Measurements from ENCODE around the gene DHX38.
"Not testable (repeated sequence)": the region's sequence is repeated elsewhere in the genome, so short reads cannot be mapped to it uniquely, and the experiment has no call there.

DHX38 gene

DNA sequence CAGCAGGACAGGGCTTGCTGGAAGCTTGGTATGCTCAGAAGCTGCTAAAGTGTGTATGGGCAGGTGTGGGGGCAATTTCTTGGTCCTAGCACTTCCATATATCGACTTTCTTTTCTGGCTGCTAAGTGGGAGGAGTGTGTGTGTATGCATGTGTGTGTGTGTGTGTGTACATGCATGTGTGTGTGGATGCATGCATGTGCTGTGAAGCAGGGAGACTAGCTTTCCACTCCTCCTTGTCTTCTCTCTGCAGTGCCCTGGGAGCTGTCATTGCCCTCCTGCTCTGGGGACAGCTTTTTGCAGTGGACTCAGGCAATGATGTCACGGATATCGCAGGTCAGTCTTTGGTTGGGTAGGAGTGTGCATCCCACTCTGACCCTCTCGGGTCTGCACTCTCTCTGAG is 37.7 kb upstream of the DHX38 start:
- no peak overlapping the region for H3K4me3 ChIP-seq (replicated peaks; ENCODE audit: low read depth, low read length)
- TF ChIP-seq, protein P1, sequence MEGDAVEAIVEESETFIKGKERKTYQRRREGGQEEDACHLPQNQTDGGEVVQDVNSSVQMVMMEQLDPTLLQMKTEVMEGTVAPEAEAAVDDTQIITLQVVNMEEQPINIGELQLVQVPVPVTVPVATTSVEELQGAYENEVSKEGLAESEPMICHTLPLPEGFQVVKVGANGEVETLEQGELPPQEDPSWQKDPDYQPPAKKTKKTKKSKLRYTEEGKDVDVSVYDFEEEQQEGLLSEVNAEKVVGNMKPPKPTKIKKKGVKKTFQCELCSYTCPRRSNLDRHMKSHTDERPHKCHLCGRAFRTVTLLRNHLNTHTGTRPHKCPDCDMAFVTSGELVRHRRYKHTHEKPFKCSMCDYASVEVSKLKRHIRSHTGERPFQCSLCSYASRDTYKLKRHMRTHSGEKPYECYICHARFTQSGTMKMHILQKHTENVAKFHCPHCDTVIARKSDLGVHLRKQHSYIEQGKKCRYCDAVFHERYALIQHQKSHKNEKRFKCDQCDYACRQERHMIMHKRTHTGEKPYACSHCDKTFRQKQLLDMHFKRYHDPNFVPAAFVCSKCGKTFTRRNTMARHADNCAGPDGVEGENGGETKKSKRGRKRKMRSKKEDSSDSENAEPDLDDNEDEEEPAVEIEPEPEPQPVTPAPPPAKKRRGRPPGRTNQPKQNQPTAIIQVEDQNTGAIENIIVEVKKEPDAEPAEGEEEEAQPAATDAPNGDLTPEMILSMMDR (IDR thresholded peaks at IDR 0.05; ENCODE audit: low read length, missing control alignments) = no peak

GRCh38 chr16:72057313-72057712 is 36.3 kb upstream of the DHX38 start:
- not testable (repeated sequence) for H3K4me3 ChIP-seq (replicated peaks; ENCODE audit: low read depth, low read length); DNase-seq (ENCODE audit: low read depth)

More for the DNA sequence above, 37.7 kb upstream of the DHX38 start:
- no peak for DNase-seq (ENCODE audit: low read depth)

- not testable (repeated sequence) for DNase-seq (ENCODE audit: low read depth); H3K4me3 ChIP-seq (replicated peaks; ENCODE audit: low read depth, low read length)
Measured at GRCh38 chr16:72059060-72059459, 34.6 kb upstream of the DHX38 start.

DNA sequence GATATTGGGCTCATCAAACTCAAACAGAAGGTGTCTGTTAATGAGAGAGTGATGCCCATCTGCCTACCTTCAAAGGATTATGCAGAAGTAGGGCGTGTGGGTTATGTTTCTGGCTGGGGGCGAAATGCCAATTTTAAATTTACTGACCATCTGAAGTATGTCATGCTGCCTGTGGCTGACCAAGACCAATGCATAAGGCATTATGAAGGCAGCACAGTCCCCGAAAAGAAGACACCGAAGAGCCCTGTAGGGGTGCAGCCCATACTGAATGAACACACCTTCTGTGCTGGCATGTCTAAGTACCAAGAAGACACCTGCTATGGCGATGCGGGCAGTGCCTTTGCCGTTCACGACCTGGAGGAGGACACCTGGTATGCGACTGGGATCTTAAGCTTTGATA is 33.2 kb upstream of the DHX38 start:
- no peak overlapping the region for H3K4me3 ChIP-seq (replicated peaks; ENCODE audit: low read depth, low read length)
- DNase-seq (ENCODE audit: low read depth) = no peak
- TF ChIP-seq, protein P1 (IDR thresholded peaks at IDR 0.05; ENCODE audit: low read length, missing control alignments) = no peak

- no peak overlapping the region for H3K4me3 ChIP-seq (replicated peaks; ENCODE audit: low read depth, low read length)
- TF ChIP-seq, protein P1 (IDR thresholded peaks at IDR 0.05; ENCODE audit: low read length, missing control alignments) = no peak
- DNase-seq (ENCODE audit: low read depth) = no peak
Measured at GRCh38 chr16:72061564-72061963, 32.1 kb upstream of the DHX38 start.

- DNase-seq (ENCODE audit: low read depth) = no peak
- no peak overlapping the region for H3K4me3 ChIP-seq (replicated peaks; ENCODE audit: low read depth, low read length)
- TF ChIP-seq, protein P1 (IDR thresholded peaks at IDR 0.05; ENCODE audit: low read length, missing control alignments) = no peak
Measured at GRCh38 chr16:72064361-72064894, 29.2 kb upstream of the DHX38 start.

DNA sequence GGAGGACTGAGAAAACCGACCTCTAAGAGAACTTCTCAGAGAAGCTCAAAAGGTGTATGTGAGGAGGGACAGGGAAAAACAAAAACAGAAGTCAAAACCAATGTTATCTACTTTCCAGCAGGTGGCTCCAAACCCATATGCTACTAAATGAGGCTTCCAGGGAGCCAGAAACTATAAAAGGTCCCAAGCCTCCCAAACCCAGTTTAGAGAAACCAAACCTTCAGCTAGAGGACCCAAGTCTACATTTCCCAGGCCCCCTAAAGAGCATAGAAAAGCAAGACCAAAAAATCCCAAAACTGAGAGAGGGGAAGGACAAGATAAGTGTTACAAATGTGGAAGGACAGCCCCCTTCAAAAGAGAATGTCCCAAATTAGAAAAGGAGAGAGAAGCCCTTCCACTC is 26.9 kb upstream of the DHX38 start:
- no peak overlapping the region for H3K4me3 ChIP-seq (replicated peaks; ENCODE audit: low read depth, low read length)
- TF ChIP-seq, protein P1 (IDR thresholded peaks at IDR 0.05; ENCODE audit: low read length, missing control alignments) = peak; percentile 73
- peak; percentile 64 for DNase-seq (ENCODE audit: low read depth)

DNA sequence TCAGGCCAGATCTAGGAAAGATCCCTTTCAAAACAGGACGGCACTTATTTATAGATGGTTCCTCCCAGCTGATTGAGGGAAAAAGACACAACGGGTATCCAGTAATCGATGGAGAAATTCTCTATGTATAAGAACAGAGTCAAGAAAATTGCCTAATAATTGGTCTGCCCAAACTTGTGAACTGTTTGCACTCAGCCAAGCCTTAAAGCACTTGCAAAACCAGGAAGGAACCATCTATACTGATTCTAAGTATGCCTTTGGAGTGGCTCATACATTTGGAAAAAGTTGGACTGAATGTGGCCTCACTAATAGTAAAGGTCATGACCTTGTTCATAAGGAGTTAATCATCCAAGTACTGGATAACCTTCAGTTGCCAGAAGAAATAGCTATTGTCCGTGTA is 24.7 kb upstream of the DHX38 start:
- no peak overlapping the region for H3K4me3 ChIP-seq (replicated peaks; ENCODE audit: low read depth, low read length)
- TF ChIP-seq, protein P1 (IDR thresholded peaks at IDR 0.05; ENCODE audit: low read length, missing control alignments) = no peak
- DNase-seq (ENCODE audit: low read depth) = no peak
